Suprapubic skin (tissue), 4 donors: ENCODE data around the gene ST6GALNAC1. TPM values are rescaled to one million over a fixed set of nuclear protein-coding genes. Genes with fewer than 3 reads are reported as not detected.

Experiments used
- DNase-seq, 2 donors: peaks; one replicate each; pipeline ENCODE4 v3.0.0-alpha.2; 2019; ENCODE audit warnings: low spot score in 2 of 2
- H3K27ac ChIP-seq: fragments of 200-600 bp; sonication (generic); one replicate; pipeline ENCODE4 v1.5.1; 2019
- H3K27me3 ChIP-seq: fragments of 200-600 bp; sonication (generic); one replicate; pipeline ENCODE4 v1.5.1; 2019
- H3K36me3 ChIP-seq: fragments of 200-600 bp; sonication (generic); one replicate; pipeline ENCODE4 v1.5.1; 2019
- H3K4me1 ChIP-seq: fragments of 200-600 bp; sonication (generic); one replicate; pipeline ENCODE4 v1.5.1; 2019
- H3K4me3 ChIP-seq: fragments of 200-600 bp; sonication (generic); one replicate; pipeline ENCODE4 v1.5.1; 2019; ENCODE audit warnings: mild to moderate bottlenecking
- H3K9me3 ChIP-seq: fragments of 200-600 bp; sonication (generic); one replicate; pipeline ENCODE4 v1.5.1; 2019
- CTCF ChIP-seq, 2 donors: fragments of 200-600 bp in 1 of 2; fragments of 450-650 bp in 1 of 2; sonication (generic) in 1 of 2; IDR thresholded peaks; one replicate each; pipeline ENCODE4 v1.5.1; 2016 to 2019; ENCODE audit warnings: antibody characterized with exemption in 2 of 2, mild to moderate bottlenecking in 1 of 2, moderate library complexity in 1 of 2
- EP300 ChIP-seq: sonication (generic); formaldehyde crosslinking; IDR thresholded peaks from one replicate; pipeline ENCODE4 v1.6.1; 2017; ENCODE audit warnings: antibody characterized with exemption
- POLR2A ChIP-seq, 2 donors: fragments of 450-650 bp; IDR thresholded peaks; one replicate each; pipeline ENCODE4 v1.6.1; 2017; ENCODE audit warnings: antibody characterized with exemption in 2 of 2, mild to moderate bottlenecking in 2 of 2, moderate library complexity in 2 of 2
- POLR2AphosphoS5 ChIP-seq, 3 donors: sonication (generic); formaldehyde crosslinking; IDR thresholded peaks; one replicate each; pipeline ENCODE4 v1.6.1; 2017; ENCODE audit warnings: antibody characterized with exemption in 3 of 3
- WGBS: methylation state at CpG from one replicate; pipeline ENCODE4 v1.1.5; 2018; 5-methylcytosine and 5-hydroxymethylcytosine counted together
- total RNA-seq, 4 donors: library from RNA; depleted of rRNA; stranded (reverse); fragments of >200 nt; gene quantifications; one replicate each; pipeline ENCODE4 v1.1.0, GENCODE V29; 2016

The ST6GALNAC1 gene
- total RNA-seq, 4 donors from 2014 or later, result 0.38 to 3.7 (median 1.3) TPM

GRCh38 chr17:76675648-76676047 lies 32.1 kb upstream of the ST6GALNAC1 start:
- H3K27me3 ChIP-seq, result no peaks in the 10 kb centered on the region
- peaks cover 17% of the 10 kb centered on the region for H3K4me1 ChIP-seq
- TF ChIP-seq POLR2AphosphoS5 (IDR thresholded peaks at IDR 0.05) (no peak), EP300 (no peak), CTCF (IDR thresholded peaks at IDR 0.05) (no peak), POLR2A (IDR thresholded peaks at IDR 0.05) (no peak)
- H3K27ac ChIP-seq, result no peak overlapping the region
- H3K36me3 ChIP-seq, result peaks cover 18% of the 10 kb centered on the region
- no peaks in the 10 kb centered on the region for H3K9me3 ChIP-seq
- H3K4me3 ChIP-seq, result no peak overlapping the region
- 93% methylated on average over 6 of the region's 6 CpGs for WGBS
- no peak for DNase-seq

GRCh38 chr17:76674600-76674999 lies 31.0 kb upstream of the ST6GALNAC1 start:
- H3K4me1 ChIP-seq, result peaks cover 22% of the 10 kb centered on the region
- DNase-seq, result no peak
- no peak overlapping the region for H3K4me3 ChIP-seq
- WGBS, result 98% methylated on average over 5 of the region's 5 CpGs
- H3K36me3 ChIP-seq, result peaks cover 13% of the 10 kb centered on the region
- no peaks in the 10 kb centered on the region for H3K9me3 ChIP-seq
- no peak overlapping the region for H3K27ac ChIP-seq
- H3K27me3 ChIP-seq, result no peaks in the 10 kb centered on the region
- TF ChIP-seq POLR2AphosphoS5 (IDR thresholded peaks at IDR 0.05) (no peak), EP300 (no peak), POLR2A (IDR thresholded peaks at IDR 0.05) (no peak), CTCF (IDR thresholded peaks at IDR 0.05) (no peak)

- H3K4me3 ChIP-seq, result no peak overlapping the region
- DNase-seq, result no peak
- WGBS, result 69% methylated on average over 5 of the region's 5 CpGs
- TF ChIP-seq EP300 (no peak), POLR2A (IDR thresholded peaks at IDR 0.05) (no peak), CTCF (IDR thresholded peaks at IDR 0.05) (no peak), POLR2AphosphoS5 (IDR thresholded peaks at IDR 0.05) (no peak)
- no peak overlapping the region for H3K27ac ChIP-seq
- H3K27me3 ChIP-seq, result no peaks in the 10 kb centered on the region
- no peaks in the 10 kb centered on the region for H3K9me3 ChIP-seq
- H3K36me3 ChIP-seq, result peaks cover 11% of the 10 kb centered on the region
- peaks cover 22% of the 10 kb centered on the region for H3K4me1 ChIP-seq
These were observed 30.2 kb upstream of the ST6GALNAC1 start for GRCh38 chr17:76673729-76674128.

- Histone ChIP-seq H3K4me3 (no peak overlapping the region), H3K27me3 (no peaks in the 10 kb centered on the region), H3K36me3 (peaks cover 3% of the 10 kb centered on the region), H3K4me1 (peaks cover 26% of the 10 kb centered on the region), H3K27ac (no peak overlapping the region), H3K9me3 (no peaks in the 10 kb centered on the region)
- WGBS, result 97% methylated on average over 3 of the region's 3 CpGs
- DNase-seq, result no peak
- TF ChIP-seq POLR2A (IDR thresholded peaks at IDR 0.05) (no peak), POLR2AphosphoS5 (IDR thresholded peaks at IDR 0.05) (no peak), EP300 (no peak), CTCF (IDR thresholded peaks at IDR 0.05) (no peak)
These were observed 29.3 kb upstream of the ST6GALNAC1 start for GRCh38 chr17:76672892-76673291.

- 52% methylated on average over 13 of the region's 13 CpGs for WGBS
- Histone ChIP-seq H3K27ac (peak overlapping the region; percentile 90), H3K27me3 (no peaks in the 10 kb centered on the region), H3K4me1 (peaks cover 26% of the 10 kb centered on the region), H3K36me3 (peaks cover under 1% of the 10 kb centered on the region), H3K9me3 (no peaks in the 10 kb centered on the region), H3K4me3 (peak overlapping the region; percentile 62)
- TF ChIP-seq POLR2A (IDR thresholded peaks at IDR 0.05) (no peak), POLR2AphosphoS5 (IDR thresholded peaks at IDR 0.05) (no peak), EP300 (no peak), CTCF (IDR thresholded peaks at IDR 0.05) (no peak)
- DNase-seq, result no peak
These were observed 28.8 kb upstream of the ST6GALNAC1 start for GRCh38 chr17:76672270-76672851.
